GM12864 (cell line): Measurements from ENCODE around the gene ATP6V0D1.
"Not testable (repeated sequence)": the region's sequence is repeated elsewhere in the genome, so short reads cannot be mapped to it uniquely, and the experiment has no call there.

Experiments used
- DNase-seq: peaks from one replicate; pipeline ENCODE4 v3.0.0-alpha.2; 2011; ENCODE audit warnings: low read depth
- H3K4me3 ChIP-seq: 2 replicates; pipeline ENCODE4 v1.5.1; 2011; ENCODE audit warnings: mild to moderate bottlenecking, low read depth, low read length, control low read depth
- TF ChIP-seq, protein P1 (sequence below): IDR thresholded peaks from 2 replicates; pipeline ENCODE4 v1.5.1; 2011; ENCODE audit warnings: low read depth, mild to moderate bottlenecking, moderate library complexity, low read length, control low read depth, inconsistent platforms; ENCODE audit errors: missing control alignments

Gene ATP6V0D1

DNA sequence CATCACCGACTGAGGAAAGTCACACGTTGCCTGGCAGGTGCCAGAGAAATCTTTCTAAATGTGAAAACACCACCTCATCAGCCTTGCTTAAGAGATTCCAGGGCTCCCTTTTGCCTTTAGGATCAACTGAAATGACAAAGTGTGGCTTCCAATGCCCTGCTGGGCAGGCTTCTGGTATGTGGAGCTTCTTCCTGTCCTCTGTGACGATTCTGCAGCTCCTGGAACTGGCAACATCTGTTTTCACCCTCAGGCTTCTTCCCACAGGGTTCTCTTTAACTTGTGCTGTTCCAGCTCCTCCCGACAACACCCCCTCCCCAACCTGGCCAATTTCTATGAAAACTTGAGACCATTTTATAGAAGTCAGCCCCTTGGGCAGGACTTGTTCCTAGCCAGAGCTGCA is 59.9 kb downstream of the ATP6V0D1 start:
- TF ChIP-seq, protein P1, sequence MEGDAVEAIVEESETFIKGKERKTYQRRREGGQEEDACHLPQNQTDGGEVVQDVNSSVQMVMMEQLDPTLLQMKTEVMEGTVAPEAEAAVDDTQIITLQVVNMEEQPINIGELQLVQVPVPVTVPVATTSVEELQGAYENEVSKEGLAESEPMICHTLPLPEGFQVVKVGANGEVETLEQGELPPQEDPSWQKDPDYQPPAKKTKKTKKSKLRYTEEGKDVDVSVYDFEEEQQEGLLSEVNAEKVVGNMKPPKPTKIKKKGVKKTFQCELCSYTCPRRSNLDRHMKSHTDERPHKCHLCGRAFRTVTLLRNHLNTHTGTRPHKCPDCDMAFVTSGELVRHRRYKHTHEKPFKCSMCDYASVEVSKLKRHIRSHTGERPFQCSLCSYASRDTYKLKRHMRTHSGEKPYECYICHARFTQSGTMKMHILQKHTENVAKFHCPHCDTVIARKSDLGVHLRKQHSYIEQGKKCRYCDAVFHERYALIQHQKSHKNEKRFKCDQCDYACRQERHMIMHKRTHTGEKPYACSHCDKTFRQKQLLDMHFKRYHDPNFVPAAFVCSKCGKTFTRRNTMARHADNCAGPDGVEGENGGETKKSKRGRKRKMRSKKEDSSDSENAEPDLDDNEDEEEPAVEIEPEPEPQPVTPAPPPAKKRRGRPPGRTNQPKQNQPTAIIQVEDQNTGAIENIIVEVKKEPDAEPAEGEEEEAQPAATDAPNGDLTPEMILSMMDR = no peak
- no peak for DNase-seq
- no peak overlapping the region for H3K4me3 ChIP-seq

DNA sequence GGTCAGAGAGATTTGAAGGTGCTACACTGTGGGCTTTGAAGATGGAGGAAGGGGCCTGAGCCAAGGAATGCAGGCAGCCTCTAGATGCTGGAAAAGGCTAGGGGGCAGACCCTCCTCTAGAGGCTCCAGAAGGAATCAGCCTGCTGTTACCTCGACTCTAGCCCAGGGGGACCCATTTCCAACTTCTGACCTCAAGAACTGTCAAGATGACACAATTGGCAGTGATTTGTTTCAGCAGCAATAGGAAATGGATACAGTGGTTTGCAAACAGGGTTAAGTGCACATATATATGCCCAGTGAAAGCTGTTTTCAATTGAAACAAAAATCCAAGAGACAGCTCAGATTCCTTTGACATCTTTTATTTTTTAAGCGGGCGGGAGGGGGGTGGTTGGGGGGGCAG is 61.0 kb downstream of the ATP6V0D1 start:
- DNase-seq = no peak
- TF ChIP-seq, protein P1 = no peak

DNA sequence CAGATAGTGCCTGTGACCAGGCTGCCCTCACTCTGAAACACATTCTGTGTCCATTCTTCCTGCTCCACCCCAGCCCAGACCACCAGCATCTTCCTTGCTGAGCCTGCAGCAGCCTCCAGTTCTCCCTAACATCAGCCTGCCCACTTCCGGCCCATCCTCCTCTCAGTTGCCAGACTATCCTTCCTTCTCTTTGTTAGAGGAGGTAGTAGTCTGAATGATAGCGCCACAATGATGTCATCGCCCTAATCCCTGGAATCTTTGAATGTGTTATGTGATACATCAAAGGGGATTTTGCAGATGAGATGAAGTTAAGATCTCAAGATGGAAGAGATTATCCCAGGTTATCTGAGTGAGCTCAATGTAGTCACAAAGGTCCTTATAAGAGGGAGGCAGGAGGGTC is 61.5 kb downstream of the ATP6V0D1 start:
- no peak for DNase-seq
- H3K4me3 ChIP-seq = no peak overlapping the region
- TF ChIP-seq, protein P1 = no peak

More for the DNA sequence above, 61.0 kb downstream of the ATP6V0D1 start:
- H3K4me3 ChIP-seq = no peak overlapping the region

DNA sequence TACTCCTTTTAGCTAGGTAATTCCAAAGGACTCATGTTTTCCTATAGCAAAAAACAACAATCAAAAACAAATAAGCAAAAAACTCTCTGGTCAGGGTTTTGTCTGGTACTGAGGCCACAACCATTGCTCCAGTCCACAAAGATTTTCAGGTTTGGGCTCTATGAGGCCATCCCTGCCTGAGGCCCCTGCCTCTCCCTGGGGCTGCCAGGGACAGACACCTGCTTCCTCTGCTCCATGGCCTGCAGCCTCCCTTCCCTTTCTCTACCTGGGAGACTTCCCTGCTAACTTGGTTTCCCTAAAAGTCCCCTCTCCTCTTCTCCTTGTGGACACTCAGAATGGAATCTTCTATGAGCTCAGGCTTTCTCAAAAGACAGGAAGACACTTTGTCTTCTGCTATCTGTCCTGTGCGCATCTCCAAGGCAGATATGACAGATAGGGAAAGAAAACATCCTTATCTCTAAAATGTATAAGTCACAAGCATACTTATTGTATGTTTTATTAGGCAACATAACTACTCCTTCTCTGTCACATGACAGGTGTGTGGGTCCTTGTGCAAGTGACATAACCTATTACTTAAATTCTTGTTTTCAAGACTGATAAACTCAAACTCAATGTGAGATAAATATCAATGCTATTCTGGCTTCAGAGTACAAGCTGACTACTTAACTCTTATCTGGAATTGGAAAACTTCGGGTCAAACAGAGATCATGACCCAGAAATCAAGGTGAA is 63.5 kb downstream of the ATP6V0D1 start:
- no peak overlapping the region for H3K4me3 ChIP-seq
- no peak for DNase-seq
- TF ChIP-seq, protein P1 = no peak

DNA sequence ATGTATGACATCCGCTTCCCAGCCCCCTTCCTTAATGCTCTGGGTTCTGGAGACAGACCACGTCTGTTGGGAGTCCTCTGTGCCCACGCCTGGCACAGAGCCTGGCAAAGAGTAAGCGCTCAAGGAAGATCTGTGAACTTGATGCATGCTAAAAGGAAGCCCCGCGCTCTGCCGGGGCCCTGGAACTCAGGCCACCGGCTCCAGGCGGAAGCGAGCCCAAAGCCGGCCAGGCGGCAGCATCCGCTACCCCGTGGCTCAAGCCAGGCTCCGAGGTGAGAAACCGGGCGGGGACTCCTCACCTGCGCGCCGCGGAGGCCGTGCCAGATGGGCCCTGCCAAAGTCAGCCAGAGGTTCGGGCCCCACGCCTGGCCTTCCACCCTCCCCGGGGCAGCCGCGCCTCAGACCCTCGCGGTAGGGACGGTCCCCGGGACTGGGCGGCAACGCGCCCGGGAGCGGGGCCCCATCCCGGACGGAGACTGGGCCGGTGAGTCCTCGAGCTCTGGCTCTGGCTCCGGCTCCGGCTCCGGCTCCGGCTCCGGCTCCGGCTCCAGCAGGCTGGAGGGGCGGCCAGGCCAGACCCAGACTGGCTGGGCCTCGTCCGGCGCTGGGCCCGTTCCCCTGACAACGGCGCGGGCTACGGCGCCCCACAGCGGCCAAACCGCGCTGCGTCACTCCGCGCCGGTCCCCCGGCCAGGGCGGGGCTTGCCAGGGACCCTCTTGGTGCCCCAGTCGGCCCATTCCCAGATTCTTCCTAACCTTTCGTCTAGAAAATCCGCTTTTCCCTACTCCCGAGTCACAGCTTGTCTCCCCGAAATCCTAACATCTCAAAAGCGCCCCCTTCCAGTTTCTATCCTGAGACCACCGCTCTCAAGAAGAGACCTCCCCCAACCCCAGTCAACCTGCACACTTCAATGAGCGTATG is 64.8 kb downstream of the ATP6V0D1 start, which contains the start of gene ZDHHC1:
Gene ZDHHC1 (minus strand): TSS at position 606 of the 922 bp plus-strand sequence. CDS start 8,702 bp downstream, outside the sequence.
- H3K4me3 ChIP-seq = peak within 1 kb of the TSS; percentile 59
- no peak for DNase-seq
- TF ChIP-seq, protein P1 = peak; percentile 54

DNA sequence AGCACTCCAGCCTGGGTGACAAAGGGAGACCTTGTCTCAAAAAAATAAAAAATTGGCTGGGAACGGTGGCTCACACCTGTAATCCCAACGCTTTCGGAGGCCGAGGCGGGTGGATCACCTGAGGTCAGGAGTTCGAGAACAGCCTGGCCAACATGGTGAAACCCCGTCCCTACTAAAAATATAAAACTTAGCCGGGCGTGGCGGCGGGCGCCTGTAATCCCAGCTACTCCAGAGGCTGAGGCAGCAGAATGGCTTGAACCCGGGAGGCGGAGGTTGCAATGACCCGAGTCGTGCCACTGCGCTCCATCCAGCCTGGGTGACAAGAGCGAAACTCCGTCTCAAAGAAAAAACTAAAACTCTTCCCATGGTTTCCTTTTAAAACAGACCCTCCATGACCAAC is 65.5 kb downstream of the ATP6V0D1 start:
- not testable (repeated sequence) for DNase-seq
- H3K4me3 ChIP-seq = peak overlapping the region; percentile 59; the same call in 1 of the 2 replicates
